Measurements from ENCODE around the gene TUSC2.

DNA sequence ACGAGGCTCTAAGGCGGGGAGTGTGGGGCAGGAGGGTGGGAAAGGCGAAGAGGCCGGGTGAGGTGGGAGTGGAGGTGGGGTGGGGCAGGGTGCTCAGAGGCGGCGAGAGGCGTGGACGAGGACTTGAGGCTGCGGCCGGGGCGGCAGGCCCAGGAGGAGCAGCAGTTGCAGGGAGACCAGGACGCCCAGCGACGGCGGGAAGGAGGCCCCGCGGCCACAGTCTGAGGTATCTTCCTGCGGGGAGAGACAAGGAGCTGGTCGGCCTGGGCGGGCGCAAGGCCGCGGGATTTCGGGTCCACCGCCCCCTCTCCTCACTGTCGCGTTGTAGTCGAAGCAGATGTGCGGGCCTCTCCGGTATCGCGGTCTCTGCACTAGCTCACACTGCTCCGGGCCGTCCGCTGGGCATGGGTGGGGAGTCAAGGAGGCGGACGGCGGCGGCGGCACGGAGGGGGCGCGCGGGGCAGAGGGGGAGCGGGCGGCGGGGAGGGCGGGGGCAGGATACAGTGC, 36.6 kb upstream of the TUSC2 start:
- TF ChIP-seq, protein P1, sequence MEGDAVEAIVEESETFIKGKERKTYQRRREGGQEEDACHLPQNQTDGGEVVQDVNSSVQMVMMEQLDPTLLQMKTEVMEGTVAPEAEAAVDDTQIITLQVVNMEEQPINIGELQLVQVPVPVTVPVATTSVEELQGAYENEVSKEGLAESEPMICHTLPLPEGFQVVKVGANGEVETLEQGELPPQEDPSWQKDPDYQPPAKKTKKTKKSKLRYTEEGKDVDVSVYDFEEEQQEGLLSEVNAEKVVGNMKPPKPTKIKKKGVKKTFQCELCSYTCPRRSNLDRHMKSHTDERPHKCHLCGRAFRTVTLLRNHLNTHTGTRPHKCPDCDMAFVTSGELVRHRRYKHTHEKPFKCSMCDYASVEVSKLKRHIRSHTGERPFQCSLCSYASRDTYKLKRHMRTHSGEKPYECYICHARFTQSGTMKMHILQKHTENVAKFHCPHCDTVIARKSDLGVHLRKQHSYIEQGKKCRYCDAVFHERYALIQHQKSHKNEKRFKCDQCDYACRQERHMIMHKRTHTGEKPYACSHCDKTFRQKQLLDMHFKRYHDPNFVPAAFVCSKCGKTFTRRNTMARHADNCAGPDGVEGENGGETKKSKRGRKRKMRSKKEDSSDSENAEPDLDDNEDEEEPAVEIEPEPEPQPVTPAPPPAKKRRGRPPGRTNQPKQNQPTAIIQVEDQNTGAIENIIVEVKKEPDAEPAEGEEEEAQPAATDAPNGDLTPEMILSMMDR (conservative IDR thresholded peaks at IDR 0.05; ENCODE audit: low read depth in 2 of 2) = no peak
- no peak for TF ChIP-seq EZH2 (IDR thresholded peaks at IDR 0.05; ENCODE audit: low read depth, unreplicated experiment)
- TF ChIP-seq, protein P2, sequence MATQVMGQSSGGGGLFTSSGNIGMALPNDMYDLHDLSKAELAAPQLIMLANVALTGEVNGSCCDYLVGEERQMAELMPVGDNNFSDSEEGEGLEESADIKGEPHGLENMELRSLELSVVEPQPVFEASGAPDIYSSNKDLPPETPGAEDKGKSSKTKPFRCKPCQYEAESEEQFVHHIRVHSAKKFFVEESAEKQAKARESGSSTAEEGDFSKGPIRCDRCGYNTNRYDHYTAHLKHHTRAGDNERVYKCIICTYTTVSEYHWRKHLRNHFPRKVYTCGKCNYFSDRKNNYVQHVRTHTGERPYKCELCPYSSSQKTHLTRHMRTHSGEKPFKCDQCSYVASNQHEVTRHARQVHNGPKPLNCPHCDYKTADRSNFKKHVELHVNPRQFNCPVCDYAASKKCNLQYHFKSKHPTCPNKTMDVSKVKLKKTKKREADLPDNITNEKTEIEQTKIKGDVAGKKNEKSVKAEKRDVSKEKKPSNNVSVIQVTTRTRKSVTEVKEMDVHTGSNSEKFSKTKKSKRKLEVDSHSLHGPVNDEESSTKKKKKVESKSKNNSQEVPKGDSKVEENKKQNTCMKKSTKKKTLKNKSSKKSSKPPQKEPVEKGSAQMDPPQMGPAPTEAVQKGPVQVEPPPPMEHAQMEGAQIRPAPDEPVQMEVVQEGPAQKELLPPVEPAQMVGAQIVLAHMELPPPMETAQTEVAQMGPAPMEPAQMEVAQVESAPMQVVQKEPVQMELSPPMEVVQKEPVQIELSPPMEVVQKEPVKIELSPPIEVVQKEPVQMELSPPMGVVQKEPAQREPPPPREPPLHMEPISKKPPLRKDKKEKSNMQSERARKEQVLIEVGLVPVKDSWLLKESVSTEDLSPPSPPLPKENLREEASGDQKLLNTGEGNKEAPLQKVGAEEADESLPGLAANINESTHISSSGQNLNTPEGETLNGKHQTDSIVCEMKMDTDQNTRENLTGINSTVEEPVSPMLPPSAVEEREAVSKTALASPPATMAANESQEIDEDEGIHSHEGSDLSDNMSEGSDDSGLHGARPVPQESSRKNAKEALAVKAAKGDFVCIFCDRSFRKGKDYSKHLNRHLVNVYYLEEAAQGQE (IDR thresholded peaks at IDR 0.05; ENCODE audit: unreplicated experiment) = no peak
- TF ChIP-seq, protein P3, sequence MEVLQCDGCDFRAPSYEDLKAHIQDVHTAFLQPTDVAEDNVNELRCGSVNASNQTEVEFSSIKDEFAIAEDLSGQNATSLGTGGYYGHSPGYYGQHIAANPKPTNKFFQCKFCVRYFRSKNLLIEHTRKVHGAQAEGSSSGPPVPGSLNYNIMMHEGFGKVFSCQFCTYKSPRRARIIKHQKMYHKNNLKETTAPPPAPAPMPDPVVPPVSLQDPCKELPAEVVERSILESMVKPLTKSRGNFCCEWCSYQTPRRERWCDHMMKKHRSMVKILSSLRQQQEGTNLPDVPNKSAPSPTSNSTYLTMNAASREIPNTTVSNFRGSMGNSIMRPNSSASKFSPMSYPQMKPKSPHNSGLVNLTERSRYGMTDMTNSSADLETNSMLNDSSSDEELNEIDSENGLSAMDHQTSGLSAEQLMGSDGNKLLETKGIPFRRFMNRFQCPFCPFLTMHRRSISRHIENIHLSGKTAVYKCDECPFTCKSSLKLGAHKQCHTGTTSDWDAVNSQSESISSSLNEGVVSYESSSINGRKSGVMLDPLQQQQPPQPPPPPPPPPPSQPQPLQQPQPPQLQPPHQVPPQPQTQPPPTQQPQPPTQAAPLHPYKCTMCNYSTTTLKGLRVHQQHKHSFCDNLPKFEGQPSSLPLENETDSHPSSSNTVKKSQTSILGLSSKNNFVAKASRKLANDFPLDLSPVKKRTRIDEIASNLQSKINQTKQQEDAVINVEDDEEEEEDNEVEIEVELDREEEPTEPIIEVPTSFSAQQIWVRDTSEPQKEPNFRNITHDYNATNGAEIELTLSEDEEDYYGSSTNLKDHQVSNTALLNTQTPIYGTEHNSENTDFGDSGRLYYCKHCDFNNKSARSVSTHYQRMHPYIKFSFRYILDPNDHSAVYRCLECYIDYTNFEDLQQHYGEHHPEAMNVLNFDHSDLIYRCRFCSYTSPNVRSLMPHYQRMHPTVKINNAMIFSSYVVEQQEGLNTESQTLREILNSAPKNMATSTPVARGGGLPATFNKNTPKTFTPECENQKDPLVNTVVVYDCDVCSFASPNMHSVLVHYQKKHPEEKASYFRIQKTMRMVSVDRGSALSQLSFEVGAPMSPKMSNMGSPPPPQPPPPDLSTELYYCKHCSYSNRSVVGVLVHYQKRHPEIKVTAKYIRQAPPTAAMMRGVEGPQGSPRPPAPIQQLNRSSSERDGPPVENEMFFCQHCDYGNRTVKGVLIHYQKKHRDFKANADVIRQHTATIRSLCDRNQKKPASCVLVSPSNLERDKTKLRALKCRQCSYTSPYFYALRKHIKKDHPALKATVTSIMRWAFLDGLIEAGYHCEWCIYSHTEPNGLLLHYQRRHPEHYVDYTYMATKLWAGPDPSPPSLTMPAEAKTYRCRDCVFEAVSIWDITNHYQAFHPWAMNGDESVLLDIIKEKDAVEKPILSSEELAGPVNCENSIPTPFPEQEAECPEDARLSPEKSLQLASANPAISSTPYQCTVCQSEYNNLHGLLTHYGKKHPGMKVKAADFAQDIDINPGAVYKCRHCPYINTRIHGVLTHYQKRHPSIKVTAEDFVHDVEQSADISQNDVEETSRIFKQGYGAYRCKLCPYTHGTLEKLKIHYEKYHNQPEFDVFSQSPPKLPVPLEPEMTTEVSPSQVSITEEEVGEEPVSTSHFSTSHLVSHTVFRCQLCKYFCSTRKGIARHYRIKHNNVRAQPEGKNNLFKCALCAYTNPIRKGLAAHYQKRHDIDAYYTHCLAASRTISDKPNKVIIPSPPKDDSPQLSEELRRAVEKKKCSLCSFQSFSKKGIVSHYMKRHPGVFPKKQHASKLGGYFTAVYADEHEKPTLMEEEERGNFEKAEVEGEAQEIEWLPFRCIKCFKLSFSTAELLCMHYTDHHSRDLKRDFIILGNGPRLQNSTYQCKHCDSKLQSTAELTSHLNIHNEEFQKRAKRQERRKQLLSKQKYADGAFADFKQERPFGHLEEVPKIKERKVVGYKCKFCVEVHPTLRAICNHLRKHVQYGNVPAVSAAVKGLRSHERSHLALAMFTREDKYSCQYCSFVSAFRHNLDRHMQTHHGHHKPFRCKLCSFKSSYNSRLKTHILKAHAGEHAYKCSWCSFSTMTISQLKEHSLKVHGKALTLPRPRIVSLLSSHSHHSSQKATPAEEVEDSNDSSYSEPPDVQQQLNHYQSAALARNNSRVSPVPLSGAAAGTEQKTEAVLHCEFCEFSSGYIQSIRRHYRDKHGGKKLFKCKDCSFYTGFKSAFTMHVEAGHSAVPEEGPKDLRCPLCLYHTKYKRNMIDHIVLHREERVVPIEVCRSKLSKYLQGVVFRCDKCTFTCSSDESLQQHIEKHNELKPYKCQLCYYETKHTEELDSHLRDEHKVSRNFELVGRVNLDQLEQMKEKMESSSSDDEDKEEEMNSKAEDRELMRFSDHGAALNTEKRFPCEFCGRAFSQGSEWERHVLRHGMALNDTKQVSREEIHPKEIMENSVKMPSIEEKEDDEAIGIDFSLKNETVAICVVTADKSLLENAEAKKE (CRISPR knock-in tag; IDR thresholded peaks at IDR 0.05) = no peak
- TF ChIP-seq ZNF331 (CRISPR knock-in tag; IDR thresholded peaks at IDR 0.05; ENCODE audit: low read depth) = no peak
- TF ChIP-seq STAT1 (IDR thresholded peaks at IDR 0.05; ENCODE audit: unreplicated experiment) = no peak
- TF ChIP-seq POLR2AphosphoS5 (IDR thresholded peaks at IDR 0.05; ENCODE audit: low read depth) = no peak
- TF ChIP-seq EZH2phosphoT487 (IDR thresholded peaks at IDR 0.05; ENCODE audit: unreplicated experiment) = no peak
- no peak for TF ChIP-seq ZNF114 (CRISPR knock-in tag; IDR thresholded peaks at IDR 0.05)
- no peak for TF ChIP-seq CREB1 (CRISPR knock-in tag; IDR thresholded peaks at IDR 0.05; ENCODE audit: low read depth)
- TF ChIP-seq, protein P4, sequence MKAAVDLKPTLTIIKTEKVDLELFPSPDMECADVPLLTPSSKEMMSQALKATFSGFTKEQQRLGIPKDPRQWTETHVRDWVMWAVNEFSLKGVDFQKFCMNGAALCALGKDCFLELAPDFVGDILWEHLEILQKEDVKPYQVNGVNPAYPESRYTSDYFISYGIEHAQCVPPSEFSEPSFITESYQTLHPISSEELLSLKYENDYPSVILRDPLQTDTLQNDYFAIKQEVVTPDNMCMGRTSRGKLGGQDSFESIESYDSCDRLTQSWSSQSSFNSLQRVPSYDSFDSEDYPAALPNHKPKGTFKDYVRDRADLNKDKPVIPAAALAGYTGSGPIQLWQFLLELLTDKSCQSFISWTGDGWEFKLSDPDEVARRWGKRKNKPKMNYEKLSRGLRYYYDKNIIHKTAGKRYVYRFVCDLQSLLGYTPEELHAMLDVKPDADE (IDR thresholded peaks at IDR 0.05) = no peak

Measured in GM23338 (cell line).